Glomerular endothelial cell (primary cell): ENCODE measurements around the gene CILP2. TPM values are rescaled to one million over a fixed set of nuclear protein-coding genes. Genes with fewer than 3 reads are reported as not detected.

ENCODE experiments used
- DNase-seq: peaks from one replicate; pipeline ENCODE4 v3.0.0-alpha.2; 2011; ENCODE audit warnings: low read depth, low spot score; ENCODE audit errors: extremely low read depth
- total RNA-seq: library from RNA; depleted of rRNA; stranded (reverse); fragments of >200 nt; gene quantifications from 2 replicates; pipeline ENCODE4 v1.2.3, GENCODE V29; 2015

CILP2 gene
- not detected in 2 replicates for total RNA-seq

GRCh38 chr19:19538061-19538784, at the start of gene CILP2:
TSS of gene CILP2 (plus strand) at chr19:19538265. CDS start at chr19:19538350, 85 bp downstream.
- no peak for DNase-seq

GRCh38 chr19:19488875-19489690, 49.0 kb upstream of the CILP2 start:
- peak; percentile 74 for DNase-seq

- no peak for DNase-seq
These were observed 48.3 kb upstream of the CILP2 start for GRCh38 chr19:19489804-19490204.

- DNase-seq = peak; percentile 67
These were observed 47.7 kb upstream of the CILP2 start for GRCh38 chr19:19490214-19490968.

- no peak for DNase-seq
These were observed 46.6 kb upstream of the CILP2 start for GRCh38 chr19:19491321-19492025.

- DNase-seq = no peak
These were observed 45.9 kb upstream of the CILP2 start for GRCh38 chr19:19492026-19492610.

- no peak for DNase-seq
These were observed 44.1 kb upstream of the CILP2 start for GRCh38 chr19:19493841-19494546.

GRCh38 chr19:19495614-19496603, 42.2 kb upstream of the CILP2 start:
- DNase-seq = no peak

- no peak for DNase-seq
These were observed 39.6 kb upstream of the CILP2 start for GRCh38 chr19:19498255-19498991.

- no peak for DNase-seq
These were observed 38.6 kb upstream of the CILP2 start for GRCh38 chr19:19499272-19499995.

GRCh38 chr19:19500975-19501644, 37.0 kb upstream of the CILP2 start:
- no peak for DNase-seq

GRCh38 chr19:19501798-19502197, 36.3 kb upstream of the CILP2 start:
- DNase-seq = no peak

GRCh38 chr19:19502281-19502680, 35.8 kb upstream of the CILP2 start:
- no peak for DNase-seq

GRCh38 chr19:19502808-19503602, 35.1 kb upstream of the CILP2 start:
- DNase-seq = no peak

GRCh38 chr19:19504754-19505668, 33.1 kb upstream of the CILP2 start:
- no peak for DNase-seq
